PC-3 (cell line): ENCODE data around the gene ZDHHC23. TPM values are rescaled to one million over a fixed set of nuclear protein-coding genes. Genes with fewer than 3 reads are reported as not detected.

Experiments used
- ATAC-seq: fragments of 200-7000 bp; cut with Tn5 transposase; 2 replicates; pipeline ENCODE4 v1.9.1; 2020; ENCODE audit warnings: mild to moderate bottlenecking, moderate library complexity
- BruUV-seq: library from RNA; stranded (reverse); fragments of 400-500 nt; replicated peaks from 2 replicates; lab custom pipeline; 2021; lab: Mats Ljungman, UMichigan
- CTCF ChIA-PET: fragments of 300-600 bp; sonication (Branson Sonifier 250); formaldehyde crosslinking; loops from one replicate; lab custom pipeline; 2022; ENCODE audit warnings: antibody characterized with exemption; lab: Charles Lee
- POLR2A ChIA-PET: fragments of 300-600 bp; sonication (Branson Sonifier 250); formaldehyde crosslinking; loops from one replicate; lab custom pipeline; 2022; ENCODE audit warnings: antibody characterized with exemption; ENCODE audit not compliant: unreplicated experiment; lab: Charles Lee
- DNase-seq: peaks from one replicate; pipeline ENCODE4 v3.0.0-alpha.2; 2015
- H2AFZ ChIP-seq: fragments of 300-600 bp; sonication (generic); 2 replicates; pipeline ENCODE4 v1.6.0; 2016; ENCODE audit warnings: antibody characterized with exemption, low read length
- H3F3A ChIP-seq: fragments of 300-600 bp; sonication (generic); one replicate; pipeline ENCODE4 v1.6.0; 2017; ENCODE audit warnings: antibody characterized with exemption, low read length, control low read depth, mild to moderate bottlenecking; ENCODE audit not compliant: unreplicated experiment
- H3K27ac ChIP-seq: fragments of 300-600 bp; sonication (generic); 2 replicates; pipeline ENCODE4 v1.5.1; 2016; ENCODE audit warnings: mild to moderate bottlenecking, low read length
- H3K27me3 ChIP-seq: fragments of 300-600 bp; sonication (generic); 2 replicates; pipeline ENCODE4 v1.6.1; 2016; ENCODE audit warnings: low read length, mixed read lengths
- H3K36me3 ChIP-seq: fragments of 300-600 bp; sonication (generic); 2 replicates; pipeline ENCODE4 v1.6.1; 2016; ENCODE audit warnings: low read depth, mixed run types, low read length, mixed read lengths
- H3K4me1 ChIP-seq: fragments of 300-600 bp; sonication (generic); 2 replicates; pipeline ENCODE4 v1.5.1; 2016; ENCODE audit warnings: low read length; ENCODE audit not compliant: insufficient read depth
- H3K4me2 ChIP-seq: fragments of 300-600 bp; sonication (generic); 2 replicates; pipeline ENCODE4 v1.6.0; 2016; ENCODE audit warnings: low read length
- H3K4me3 ChIP-seq: fragments of 300-600 bp; sonication (generic); 2 replicates; pipeline ENCODE4 v1.5.1; 2016; ENCODE audit warnings: mild to moderate bottlenecking, low read length, mixed read lengths
- H3K79me2 ChIP-seq: fragments of 300-600 bp; sonication (generic); 2 replicates; pipeline ENCODE4 v1.6.1; 2017; ENCODE audit warnings: low read length, mixed read lengths
- H3K9ac ChIP-seq: fragments of 300-600 bp; sonication (generic); 2 replicates; pipeline ENCODE4 v1.6.0; 2016; ENCODE audit warnings: mild to moderate bottlenecking, low read length
- H3K9me2 ChIP-seq: fragments of 300-600 bp; sonication (generic); replicated peaks from 2 replicates; pipeline ENCODE4 v1.6.1; 2016; ENCODE audit warnings: mixed run types, low read length, mixed read lengths
- H3K9me3 ChIP-seq: fragments of 300-600 bp; sonication (generic); 2 replicates; pipeline ENCODE4 v1.6.1; 2016; ENCODE audit warnings: low read length, mixed read lengths
- H4K20me1 ChIP-seq: fragments of 300-600 bp; sonication (generic); 2 replicates; pipeline ENCODE4 v1.6.1; 2016; ENCODE audit warnings: low read length, mixed read lengths
- EZH2 ChIP-seq: fragments of 300-600 bp; sonication (generic); IDR thresholded peaks from one replicate; pipeline ENCODE4 v1.6.1; 2017; ENCODE audit warnings: antibody characterized with exemption, mild to moderate bottlenecking, low read length; ENCODE audit not compliant: unreplicated experiment
- EZH2phosphoT487 ChIP-seq: fragments of 300-600 bp; sonication (generic); IDR thresholded peaks from 2 replicates; pipeline ENCODE4 v1.6.1; 2018; ENCODE audit warnings: mild to moderate bottlenecking, antibody characterized with exemption, low read length, borderline replicate concordance
- intact Hi-C: fragments of 100-400 bp; cut with micrococcal nuclease; formaldehyde crosslinking; loops from 2 replicates; pipeline ENCODE4 v1.9.0; 2023
- total RNA-seq: library from RNA; depleted of rRNA; stranded (reverse); fragments of >200 nt; gene quantifications from 2 replicates; pipeline ENCODE4 v1.2.3, GENCODE V29; 2014
- TF ChIP-seq, protein P1 (sequence below): fragments of 300-600 bp; sonication (generic); conservative IDR thresholded peaks from 2 replicates; pipeline ENCODE4 v1.5.1; 2017; ENCODE audit warnings: antibody characterized with exemption, low read depth, mild to moderate bottlenecking, low read length

The ZDHHC23 gene
- total RNA-seq, 1 experiment from 2014 or later, result 8.3 TPM

DNA sequence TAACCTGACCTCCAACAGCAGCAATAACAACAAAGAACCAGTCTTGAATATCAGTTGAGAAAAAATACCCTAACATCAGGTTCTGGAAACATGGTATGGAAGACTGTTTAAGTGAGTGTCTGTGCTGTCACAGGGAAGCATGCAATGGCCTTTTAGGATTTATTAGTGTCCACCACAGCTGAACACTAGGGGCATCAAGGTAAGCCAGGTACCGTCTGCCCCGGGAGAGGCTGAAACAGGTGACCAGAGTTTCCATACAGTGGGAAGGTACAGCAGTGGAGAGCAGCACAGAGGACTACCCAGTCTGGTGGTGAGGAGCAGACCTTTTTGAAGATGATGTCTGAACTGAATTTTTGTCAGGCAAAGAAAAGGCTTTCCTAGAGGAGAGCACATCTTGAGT lies 18.4 kb downstream of the ZDHHC23 start:
- intact Hi-C loops, result no loop called here
- no peaks in the 10 kb centered on the region for H3F3A ChIP-seq
- DNase-seq, result peak; percentile 12
- H3K9ac ChIP-seq, result no peak overlapping the region
- no peak overlapping the region for H3K4me2 ChIP-seq
- no peaks in the 10 kb centered on the region for H3K9me2 ChIP-seq
- no peak overlapping the region for H3K4me3 ChIP-seq
- peak; percentile 65 for ATAC-seq
- no peak overlapping the region for H3K27ac ChIP-seq
- CTCF ChIA-PET, result no interaction called here
- H3K36me3 ChIP-seq, result no peaks in the 10 kb centered on the region
- TF ChIP-seq EZH2 (no peak), EZH2phosphoT487 (no peak)
- TF ChIP-seq, protein P1, sequence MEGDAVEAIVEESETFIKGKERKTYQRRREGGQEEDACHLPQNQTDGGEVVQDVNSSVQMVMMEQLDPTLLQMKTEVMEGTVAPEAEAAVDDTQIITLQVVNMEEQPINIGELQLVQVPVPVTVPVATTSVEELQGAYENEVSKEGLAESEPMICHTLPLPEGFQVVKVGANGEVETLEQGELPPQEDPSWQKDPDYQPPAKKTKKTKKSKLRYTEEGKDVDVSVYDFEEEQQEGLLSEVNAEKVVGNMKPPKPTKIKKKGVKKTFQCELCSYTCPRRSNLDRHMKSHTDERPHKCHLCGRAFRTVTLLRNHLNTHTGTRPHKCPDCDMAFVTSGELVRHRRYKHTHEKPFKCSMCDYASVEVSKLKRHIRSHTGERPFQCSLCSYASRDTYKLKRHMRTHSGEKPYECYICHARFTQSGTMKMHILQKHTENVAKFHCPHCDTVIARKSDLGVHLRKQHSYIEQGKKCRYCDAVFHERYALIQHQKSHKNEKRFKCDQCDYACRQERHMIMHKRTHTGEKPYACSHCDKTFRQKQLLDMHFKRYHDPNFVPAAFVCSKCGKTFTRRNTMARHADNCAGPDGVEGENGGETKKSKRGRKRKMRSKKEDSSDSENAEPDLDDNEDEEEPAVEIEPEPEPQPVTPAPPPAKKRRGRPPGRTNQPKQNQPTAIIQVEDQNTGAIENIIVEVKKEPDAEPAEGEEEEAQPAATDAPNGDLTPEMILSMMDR, result peak; percentile 38
- no peaks in the 10 kb centered on the region for H3K4me1 ChIP-seq
- no TSS peak for BruUV-seq
- no peaks in the 10 kb centered on the region for H3K79me2 ChIP-seq
- H3K27me3 ChIP-seq, result no peaks in the 10 kb centered on the region
- no peaks in the 10 kb centered on the region for H3K9me3 ChIP-seq
- POLR2A ChIA-PET, result no interaction called here
- H2AFZ ChIP-seq, result no peak overlapping the region
- H4K20me1 ChIP-seq, result no peaks in the 10 kb centered on the region

DNA sequence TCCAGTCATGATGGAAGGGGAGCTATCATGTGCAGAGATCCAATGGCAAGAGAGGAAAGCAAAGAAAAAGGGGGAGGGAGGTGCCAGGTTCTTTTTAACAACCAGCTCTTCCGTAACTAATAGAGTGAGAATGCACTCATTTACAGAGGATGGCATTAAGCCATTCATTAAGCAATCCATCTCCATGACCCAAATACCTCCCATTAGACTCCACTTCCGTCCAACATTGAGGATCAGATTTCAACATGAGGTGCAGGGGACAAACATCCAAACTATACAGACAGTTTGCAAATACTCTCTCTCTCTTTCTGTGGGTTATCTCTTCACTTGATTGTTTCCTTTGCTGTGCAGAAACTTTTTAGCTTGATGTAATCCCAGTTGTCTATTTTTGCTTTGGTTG lies 21.2 kb downstream of the ZDHHC23 start:
- no TSS peak for BruUV-seq
- ChIA-PET POLR2A (interaction anchor here (0.6 kb wide), 1 partner anchor 186 kb away, joined by 6 read pairs; no protein-coding TSS in a partner anchor), CTCF (no interaction called here)

DNA sequence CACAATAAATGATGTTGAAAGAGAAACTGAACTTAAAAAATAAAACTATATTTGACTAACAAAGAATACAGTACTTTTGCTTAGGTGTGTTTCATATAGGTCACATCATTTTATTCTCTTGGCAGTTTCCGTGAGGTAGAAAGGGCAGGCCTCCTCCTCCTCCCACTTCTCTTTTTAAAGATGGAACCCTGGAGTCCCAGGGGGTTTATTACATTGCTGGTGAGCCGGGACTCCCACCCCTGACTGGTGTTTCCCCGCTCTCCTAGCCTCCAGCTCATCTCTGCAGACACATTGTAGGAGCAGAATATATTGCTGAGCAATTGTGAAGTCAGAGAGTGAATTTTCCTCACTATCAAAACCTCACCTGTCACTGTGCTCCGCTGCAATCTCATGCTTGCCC lies 30.0 kb downstream of the ZDHHC23 start:
- H3K9ac ChIP-seq, result no peak overlapping the region
- no peak overlapping the region for H3K27ac ChIP-seq
- CTCF ChIA-PET, result no interaction called here
- H3K4me1 ChIP-seq, result no peaks in the 10 kb centered on the region
- BruUV-seq, result no TSS peak
- H3K27me3 ChIP-seq, result no peaks in the 10 kb centered on the region
- no peaks in the 10 kb centered on the region for H3K9me3 ChIP-seq
- DNase-seq (no peak), ATAC-seq (no peak)
- H3K79me2 ChIP-seq, result no peaks in the 10 kb centered on the region
- no peaks in the 10 kb centered on the region for H3K9me2 ChIP-seq
- H3K4me2 ChIP-seq, result no peak overlapping the region
- intact Hi-C loops, result no loop called here
- no peaks in the 10 kb centered on the region for H4K20me1 ChIP-seq
- POLR2A ChIA-PET, result no interaction called here
- no peak overlapping the region for H2AFZ ChIP-seq
- no peak overlapping the region for H3K4me3 ChIP-seq
- H3F3A ChIP-seq, result no peaks in the 10 kb centered on the region
- TF ChIP-seq EZH2 (no peak), EZH2phosphoT487 (no peak)
- TF ChIP-seq, protein P1, result no peak
- H3K36me3 ChIP-seq, result 0 out of 2 replicates have a peak, but pooled peaks cover 4% of the 10 kb centered on the region

More for the DNA sequence above, 21.2 kb downstream of the ZDHHC23 start:
- Histone ChIP-seq H3K4me1 (no peaks in the 10 kb centered on the region), H3K79me2 (no peaks in the 10 kb centered on the region), H3F3A (no peaks in the 10 kb centered on the region), H3K27me3 (no peaks in the 10 kb centered on the region), H3K9ac (no peak overlapping the region), H3K36me3 (0 out of 2 replicates have a peak, but pooled peaks cover 2% of the 10 kb centered on the region), H4K20me1 (no peaks in the 10 kb centered on the region), H3K9me3 (no peaks in the 10 kb centered on the region), H2AFZ (no peak overlapping the region), H3K9me2 (no peaks in the 10 kb centered on the region), H3K27ac (no peak overlapping the region), H3K4me3 (no peak overlapping the region), H3K4me2 (no peak overlapping the region)
- no peak for DNase-seq
- intact Hi-C loops, result no loop called here
- no peak for TF ChIP-seq EZH2phosphoT487
- TF ChIP-seq, protein P1, result no peak
- TF ChIP-seq EZH2, result no peak
- ATAC-seq, result no peak
